HEK293 (cell line): ENCODE results near the gene MISP.
A peak's percentile ranks its signal among the peaks of the same experiment; 100 is the strongest.

Experiments
- CTCF ChIA-PET: fragments of 350-600 bp; formaldehyde crosslinking; extraction: SDS; loops from one replicate; lab custom pipeline; 2021; ENCODE audit warnings: antibody characterized with exemption; lab: Yijun Ruan, JAX
- POLR2A ChIA-PET: fragments of 300-600 bp; formaldehyde crosslinking; extraction: SDS; loops from one replicate; lab custom pipeline; 2020; ENCODE audit warnings: antibody characterized with exemption, inconsistent platforms; lab: Yijun Ruan, JAX
- H3K27ac ChIP-seq: fragments of 200-500 bp; sonication (Bioruptor generic); 2 replicates; pipeline ENCODE4 v1.5.1; 2014; ENCODE audit warnings: low read depth, low read length, control low read depth, inconsistent platforms; ENCODE audit errors: extremely low read depth
- H3K36me3 ChIP-seq, 2 experiments: fragments of 200-500 bp in 1 of 2; sonication (Bioruptor generic) in 1 of 2; 1 replicate in 1 of 2; 2 replicates in 1 of 2; pipeline ENCODE4 v1.5.1; 2014 to 2017; ENCODE audit warnings: inconsistent platforms in 2 of 2, low read length in 2 of 2; ENCODE audit not compliant: control insufficient read depth in 2 of 2, insufficient read depth in 1 of 2
- H3K4me1 ChIP-seq: fragments of 200-500 bp; sonication (Bioruptor generic); 2 replicates; pipeline ENCODE4 v1.5.1; 2014; ENCODE audit warnings: mild to moderate bottlenecking, low read length, inconsistent platforms; ENCODE audit not compliant: control insufficient read depth, insufficient read depth
- H3K4me3 ChIP-seq: 2 replicates; pipeline ENCODE4 v1.5.1; 2011; ENCODE audit warnings: low read depth, mild to moderate bottlenecking, control low read depth, low read length, moderate library complexity
- H3K9me3 ChIP-seq: fragments of 200-500 bp; sonication (Bioruptor generic); 2 replicates; pipeline ENCODE4 v1.5.1; 2014; ENCODE audit warnings: low read depth, low read length, inconsistent platforms; ENCODE audit not compliant: control insufficient read depth, insufficient read depth
- OVOL3 ChIP-seq: fragments of 450-650 bp; formaldehyde crosslinking; IDR thresholded peaks from 2 replicates; pipeline ENCODE4 v1.5.1; 2016; ENCODE audit warnings: missing biosample characterization, missing genetic modification characterization
- YY1 ChIP-seq: fragments of 450-650 bp; formaldehyde crosslinking; IDR thresholded peaks from 2 replicates; pipeline ENCODE4 v1.5.1; 2018; ENCODE audit warnings: missing biosample characterization, missing genetic modification characterization
- ZFP41 ChIP-seq: fragments of 450-650 bp; formaldehyde crosslinking; IDR thresholded peaks from 2 replicates; pipeline ENCODE4 v1.5.1; 2016; ENCODE audit warnings: missing biosample characterization, missing genetic modification characterization, borderline replicate concordance
- ZNF211 ChIP-seq: fragments of 450-650 bp; formaldehyde crosslinking; IDR thresholded peaks from 2 replicates; pipeline ENCODE4 v1.5.1; 2016; ENCODE audit warnings: low read depth, missing biosample characterization, missing genetic modification characterization
- ZNF302 ChIP-seq: fragments of 450-650 bp; formaldehyde crosslinking; IDR thresholded peaks from 2 replicates; pipeline ENCODE4 v1.5.1; 2016; ENCODE audit warnings: missing biosample characterization, missing genetic modification characterization, low read depth
- ZNF624 ChIP-seq: fragments of 450-650 bp; formaldehyde crosslinking; IDR thresholded peaks from 2 replicates; pipeline ENCODE4 v1.5.1; 2017; ENCODE audit warnings: missing biosample characterization, missing genetic modification characterization
- ZNF626 ChIP-seq: fragments of 450-650 bp; sonication (Bioruptor Pico); formaldehyde crosslinking; IDR thresholded peaks from 2 replicates; pipeline ENCODE4 v1.5.1; 2018; ENCODE audit warnings: missing biosample characterization, missing genetic modification characterization, inconsistent platforms
- TF ChIP-seq, protein P1 (sequence below): fragments of 450-650 bp; formaldehyde crosslinking; IDR thresholded peaks from 2 replicates; pipeline ENCODE4 v1.5.1; 2016; ENCODE audit warnings: missing biosample characterization, missing genetic modification characterization
- TF ChIP-seq, protein P2 (sequence below): fragments of 450-650 bp; formaldehyde crosslinking; IDR thresholded peaks from 2 replicates; pipeline ENCODE4 v1.5.1; 2016; ENCODE audit warnings: missing biosample characterization, missing genetic modification characterization
- TF ChIP-seq, protein P3 (sequence below): fragments of 450-650 bp; formaldehyde crosslinking; IDR thresholded peaks from 2 replicates; pipeline ENCODE4 v1.5.1; 2016; ENCODE audit warnings: missing biosample characterization, missing genetic modification characterization
- TF ChIP-seq, protein P4 (sequence below): fragments of 450-650 bp; formaldehyde crosslinking; IDR thresholded peaks from 2 replicates; pipeline ENCODE4 v1.5.0; 2017; ENCODE audit warnings: missing biosample characterization, missing genetic modification characterization, borderline replicate concordance

Gene MISP

DNA sequence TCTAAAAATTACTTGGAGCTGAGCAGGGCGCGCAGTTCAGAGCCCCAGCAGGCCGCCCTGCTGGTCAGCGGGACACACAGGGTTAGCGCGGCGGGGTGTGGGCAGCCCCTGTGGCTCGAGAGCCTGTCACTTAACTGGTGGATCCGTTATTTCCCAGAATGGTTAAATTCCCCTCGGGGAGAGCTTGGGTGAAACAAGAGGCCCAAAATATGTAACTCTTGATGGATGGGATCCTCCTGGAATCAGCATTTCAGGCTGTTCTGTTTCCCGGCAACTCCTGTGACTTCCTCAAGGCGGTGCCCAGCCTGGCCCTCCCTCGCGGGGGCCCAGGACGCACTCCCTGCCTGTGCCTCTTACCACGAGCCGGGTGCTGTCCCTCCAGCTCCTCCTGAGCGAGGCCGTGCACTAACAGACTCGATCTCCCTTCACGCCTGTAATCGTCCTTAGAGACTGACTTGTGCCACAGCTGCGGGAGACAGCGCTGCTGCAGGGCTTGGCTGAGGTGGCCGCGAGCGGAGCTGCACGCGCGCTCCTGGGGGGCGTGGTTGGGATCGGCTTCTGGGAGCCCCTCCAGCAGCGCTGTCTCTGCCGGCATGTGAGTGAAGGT is 56.0 kb downstream of the MISP start:
- ChIA-PET CTCF (interaction anchor here (0.6 kb wide), 1 partner anchor 36 kb away, joined by 3 read pairs; no protein-coding TSS in a partner anchor), POLR2A (no interaction called here)
- TF ChIP-seq, protein P1, sequence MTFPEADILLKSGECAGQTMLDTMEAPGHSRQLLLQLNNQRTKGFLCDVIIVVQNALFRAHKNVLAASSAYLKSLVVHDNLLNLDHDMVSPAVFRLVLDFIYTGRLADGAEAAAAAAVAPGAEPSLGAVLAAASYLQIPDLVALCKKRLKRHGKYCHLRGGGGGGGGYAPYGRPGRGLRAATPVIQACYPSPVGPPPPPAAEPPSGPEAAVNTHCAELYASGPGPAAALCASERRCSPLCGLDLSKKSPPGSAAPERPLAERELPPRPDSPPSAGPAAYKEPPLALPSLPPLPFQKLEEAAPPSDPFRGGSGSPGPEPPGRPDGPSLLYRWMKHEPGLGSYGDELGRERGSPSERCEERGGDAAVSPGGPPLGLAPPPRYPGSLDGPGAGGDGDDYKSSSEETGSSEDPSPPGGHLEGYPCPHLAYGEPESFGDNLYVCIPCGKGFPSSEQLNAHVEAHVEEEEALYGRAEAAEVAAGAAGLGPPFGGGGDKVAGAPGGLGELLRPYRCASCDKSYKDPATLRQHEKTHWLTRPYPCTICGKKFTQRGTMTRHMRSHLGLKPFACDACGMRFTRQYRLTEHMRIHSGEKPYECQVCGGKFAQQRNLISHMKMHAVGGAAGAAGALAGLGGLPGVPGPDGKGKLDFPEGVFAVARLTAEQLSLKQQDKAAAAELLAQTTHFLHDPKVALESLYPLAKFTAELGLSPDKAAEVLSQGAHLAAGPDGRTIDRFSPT (tag by site-specific recombination), result 0 out of 2 replicates have a peak, but pooled peaks have one; percentile 27
- TF ChIP-seq ZFP41 (no peak), ZNF211 (tag by site-specific recombination) (no peak), OVOL3 (tag by site-specific recombination) (no peak), ZNF626 (tag by site-specific recombination) (no peak), ZNF624 (tag by site-specific recombination) (no peak), ZNF302 (no peak)
- TF ChIP-seq, protein P2, sequence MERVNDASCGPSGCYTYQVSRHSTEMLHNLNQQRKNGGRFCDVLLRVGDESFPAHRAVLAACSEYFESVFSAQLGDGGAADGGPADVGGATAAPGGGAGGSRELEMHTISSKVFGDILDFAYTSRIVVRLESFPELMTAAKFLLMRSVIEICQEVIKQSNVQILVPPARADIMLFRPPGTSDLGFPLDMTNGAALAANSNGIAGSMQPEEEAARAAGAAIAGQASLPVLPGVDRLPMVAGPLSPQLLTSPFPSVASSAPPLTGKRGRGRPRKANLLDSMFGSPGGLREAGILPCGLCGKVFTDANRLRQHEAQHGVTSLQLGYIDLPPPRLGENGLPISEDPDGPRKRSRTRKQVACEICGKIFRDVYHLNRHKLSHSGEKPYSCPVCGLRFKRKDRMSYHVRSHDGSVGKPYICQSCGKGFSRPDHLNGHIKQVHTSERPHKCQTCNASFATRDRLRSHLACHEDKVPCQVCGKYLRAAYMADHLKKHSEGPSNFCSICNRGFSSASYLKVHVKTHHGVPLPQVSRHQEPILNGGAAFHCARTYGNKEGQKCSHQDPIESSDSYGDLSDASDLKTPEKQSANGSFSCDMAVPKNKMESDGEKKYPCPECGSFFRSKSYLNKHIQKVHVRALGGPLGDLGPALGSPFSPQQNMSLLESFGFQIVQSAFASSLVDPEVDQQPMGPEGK (tag by site-specific recombination), result 0 out of 2 replicates have a peak, but pooled peaks have one; percentile 14
- TF ChIP-seq, protein P3, sequence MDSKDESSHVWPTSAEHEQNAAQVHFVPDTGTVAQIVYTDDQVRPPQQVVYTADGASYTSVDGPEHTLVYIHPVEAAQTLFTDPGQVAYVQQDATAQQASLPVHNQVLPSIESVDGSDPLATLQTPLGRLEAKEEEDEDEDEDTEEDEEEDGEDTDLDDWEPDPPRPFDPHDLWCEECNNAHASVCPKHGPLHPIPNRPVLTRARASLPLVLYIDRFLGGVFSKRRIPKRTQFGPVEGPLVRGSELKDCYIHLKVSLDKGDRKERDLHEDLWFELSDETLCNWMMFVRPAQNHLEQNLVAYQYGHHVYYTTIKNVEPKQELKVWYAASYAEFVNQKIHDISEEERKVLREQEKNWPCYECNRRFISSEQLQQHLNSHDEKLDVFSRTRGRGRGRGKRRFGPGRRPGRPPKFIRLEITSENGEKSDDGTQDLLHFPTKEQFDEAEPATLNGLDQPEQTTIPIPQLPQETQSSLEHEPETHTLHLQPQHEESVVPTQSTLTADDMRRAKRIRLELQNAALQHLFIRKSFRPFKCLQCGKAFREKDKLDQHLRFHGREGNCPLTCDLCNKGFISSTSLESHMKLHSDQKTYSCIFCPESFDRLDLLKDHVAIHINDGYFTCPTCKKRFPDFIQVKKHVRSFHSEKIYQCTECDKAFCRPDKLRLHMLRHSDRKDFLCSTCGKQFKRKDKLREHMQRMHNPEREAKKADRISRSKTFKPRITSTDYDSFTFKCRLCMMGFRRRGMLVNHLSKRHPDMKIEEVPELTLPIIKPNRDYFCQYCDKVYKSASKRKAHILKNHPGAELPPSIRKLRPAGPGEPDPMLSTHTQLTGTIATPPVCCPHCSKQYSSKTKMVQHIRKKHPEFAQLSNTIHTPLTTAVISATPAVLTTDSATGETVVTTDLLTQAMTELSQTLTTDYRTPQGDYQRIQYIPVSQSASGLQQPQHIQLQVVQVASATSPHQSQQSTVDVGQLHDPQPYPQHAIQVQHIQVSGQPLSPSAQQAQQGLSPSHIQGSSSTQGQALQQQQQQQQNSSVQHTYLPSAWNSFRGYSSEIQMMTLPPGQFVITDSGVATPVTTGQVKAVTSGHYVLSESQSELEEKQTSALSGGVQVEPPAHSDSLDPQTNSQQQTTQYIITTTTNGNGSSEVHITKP (tag by site-specific recombination), result no peak
- TF ChIP-seq, protein P4, sequence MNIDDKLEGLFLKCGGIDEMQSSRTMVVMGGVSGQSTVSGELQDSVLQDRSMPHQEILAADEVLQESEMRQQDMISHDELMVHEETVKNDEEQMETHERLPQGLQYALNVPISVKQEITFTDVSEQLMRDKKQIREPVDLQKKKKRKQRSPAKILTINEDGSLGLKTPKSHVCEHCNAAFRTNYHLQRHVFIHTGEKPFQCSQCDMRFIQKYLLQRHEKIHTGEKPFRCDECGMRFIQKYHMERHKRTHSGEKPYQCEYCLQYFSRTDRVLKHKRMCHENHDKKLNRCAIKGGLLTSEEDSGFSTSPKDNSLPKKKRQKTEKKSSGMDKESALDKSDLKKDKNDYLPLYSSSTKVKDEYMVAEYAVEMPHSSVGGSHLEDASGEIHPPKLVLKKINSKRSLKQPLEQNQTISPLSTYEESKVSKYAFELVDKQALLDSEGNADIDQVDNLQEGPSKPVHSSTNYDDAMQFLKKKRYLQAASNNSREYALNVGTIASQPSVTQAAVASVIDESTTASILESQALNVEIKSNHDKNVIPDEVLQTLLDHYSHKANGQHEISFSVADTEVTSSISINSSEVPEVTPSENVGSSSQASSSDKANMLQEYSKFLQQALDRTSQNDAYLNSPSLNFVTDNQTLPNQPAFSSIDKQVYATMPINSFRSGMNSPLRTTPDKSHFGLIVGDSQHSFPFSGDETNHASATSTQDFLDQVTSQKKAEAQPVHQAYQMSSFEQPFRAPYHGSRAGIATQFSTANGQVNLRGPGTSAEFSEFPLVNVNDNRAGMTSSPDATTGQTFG (tag by site-specific recombination), result no peak
- peaks cover 25 to 98% of the 10 kb centered on the region in 2 experiments; a peak in 2 of 3 replicates for H3K36me3 ChIP-seq
- H3K9me3 ChIP-seq, result no peaks in the 10 kb centered on the region
- no peak overlapping the region for H3K4me3 ChIP-seq
- peaks cover 9% of the 10 kb centered on the region; the same call in 1 of the 2 replicates for H3K4me1 ChIP-seq
- H3K27ac ChIP-seq, result no peak overlapping the region

DNA sequence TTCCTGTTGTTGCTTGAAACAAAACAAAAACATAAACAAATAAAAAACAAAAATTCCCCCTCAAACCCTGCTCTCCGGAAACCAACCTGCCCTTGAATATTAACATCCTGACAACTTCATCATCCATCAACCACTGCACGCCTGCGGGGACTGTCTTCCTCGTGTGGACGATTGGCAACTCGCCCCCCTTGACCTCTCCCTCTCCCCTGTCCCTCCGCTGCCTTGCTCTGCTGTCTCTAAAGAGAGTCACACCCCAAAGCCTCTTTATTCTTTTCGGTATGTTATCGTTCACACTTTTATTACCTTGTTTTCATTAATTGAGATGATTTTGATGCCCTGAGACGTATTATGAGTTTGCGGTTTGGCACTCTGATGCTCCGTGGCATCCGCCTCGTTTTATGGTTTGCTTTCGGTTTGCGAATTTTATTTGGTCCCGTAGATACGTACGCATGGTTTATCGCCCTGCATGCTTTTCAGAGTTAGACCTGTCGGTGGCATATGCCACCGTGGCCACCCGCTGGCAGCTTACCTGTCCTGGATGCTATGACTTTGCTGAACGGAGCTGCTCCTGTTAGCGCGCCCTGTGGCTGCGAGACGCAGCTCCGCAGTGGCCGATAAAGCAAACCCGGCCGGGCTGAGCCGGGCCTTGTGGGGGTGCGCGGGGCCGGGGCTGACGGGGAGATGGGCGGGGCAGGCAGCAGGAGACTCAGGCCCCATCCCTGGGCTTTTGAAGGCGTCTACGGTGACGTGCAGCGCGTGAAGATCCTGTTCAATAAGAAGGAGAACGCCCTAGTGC is 56.9 kb downstream of the MISP start:
- H3K4me1 ChIP-seq, result no peaks in the 10 kb centered on the region
- TF ChIP-seq YY1 (tag by site-specific recombination), result no peak
- TF ChIP-seq, protein P1 (tag by site-specific recombination), result peak; percentile 32; the same call in 1 of the 2 replicates
- TF ChIP-seq, all 188 proteins: peak for 1
- Histone ChIP-seq H3K36me3 (peaks cover 25 to 95% of the 10 kb centered on the region in 2 experiments; a peak in 2 of 3 replicates), H3K27ac (peak overlapping the region; percentile 37; the same call in 1 of the 2 replicates), H3K4me3 (no peak overlapping the region), H3K9me3 (no peaks in the 10 kb centered on the region)
- ChIA-PET POLR2A (interaction anchor here (0.6 kb wide), 1 partner anchor 11 kb away, joined by 3 read pairs; no protein-coding TSS in a partner anchor), CTCF (interaction anchor here (2.2 kb wide), 1 partner anchor 9 kb away, joined by 5 read pairs; no protein-coding TSS in a partner anchor)
